Right ventricle myocardium inferior (tissue), 1 donor: ENCODE measurements around the gene CACNG5. TPM values are rescaled to one million over a fixed set of nuclear protein-coding genes. Genes with fewer than 3 reads are reported as not detected.
"Not testable (repeated sequence)": the region's sequence is repeated elsewhere in the genome, so short reads cannot be mapped to it uniquely, and the experiment has no call there.

Source experiments
- ATAC-seq: fragments of 200-7000 bp; cut with Tn5 transposase; one replicate; pipeline ENCODE4 v1.9.1; 2020; ENCODE audit warnings: mild to moderate bottlenecking, moderate library complexity
- DNase-seq: peaks from one replicate; pipeline ENCODE4 v3.0.0; 2021; ENCODE audit errors: missing footprints
- intact Hi-C: fragments of 100-400 bp; cut with DNase I; formaldehyde crosslinking; loops from one replicate; pipeline ENCODE4 v1.11.0; 2022
- total RNA-seq: library from RNA; stranded (reverse); fragmentation: NEBNext Ultra II Directional; extraction: Animal tissue kit (Norgen Biotek cat#: 25700); gene quantifications from one replicate; pipeline ENCODE4 v1.2.1, GENCODE V29; 2021
- donor health status: DM: no; HTN: yes; CAD: no; lungs with severe emphysema.

CACNG5 gene
- total RNA-seq, 1 donor from 2014 or later = not detected

DNA sequence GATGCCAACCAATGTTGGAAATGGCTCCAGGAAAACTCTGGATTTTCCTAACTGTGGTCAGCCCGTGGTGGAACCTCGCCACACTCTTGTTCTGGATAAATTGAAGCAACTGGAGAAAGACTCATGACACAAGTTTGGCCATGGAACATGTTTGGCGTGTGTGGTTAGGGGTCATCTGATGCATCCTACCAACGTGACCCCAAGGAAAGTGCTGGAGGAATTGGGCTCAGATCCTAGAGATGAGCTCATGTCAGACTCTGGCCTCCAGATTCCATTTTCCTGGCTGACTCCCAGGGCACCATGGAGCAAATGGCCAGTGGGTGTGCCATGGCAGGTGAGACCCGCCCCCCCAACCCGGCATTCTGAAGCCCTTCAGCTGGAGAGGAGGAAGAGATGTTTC is 58.5 kb downstream of the CACNG5 start:
- intact Hi-C loops = no loop called here

DNA sequence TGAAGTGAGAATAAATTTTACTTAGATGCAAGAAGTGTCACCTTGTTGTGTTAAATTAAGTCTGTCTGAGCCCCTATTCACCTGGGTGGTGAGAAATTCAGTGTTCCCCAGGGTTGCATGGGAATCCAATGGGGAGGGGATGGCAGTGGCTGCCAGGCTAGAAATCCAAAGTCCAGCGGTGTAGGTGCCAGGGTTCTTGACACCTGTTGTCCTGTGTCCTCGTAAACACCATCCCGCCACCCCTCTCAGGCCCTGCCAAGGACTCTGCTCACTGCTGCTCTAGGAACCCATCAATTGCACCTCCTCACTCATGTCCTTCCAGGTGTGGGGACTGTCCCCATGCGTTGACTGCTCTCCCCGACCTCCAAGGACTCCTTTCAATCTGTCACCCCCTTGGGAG is 58.9 kb downstream of the CACNG5 start:
- no peak for DNase-seq
- intact Hi-C loops = no loop called here
- no peak for ATAC-seq

More for the DNA sequence above, 58.5 kb downstream of the CACNG5 start:
- ATAC-seq (no peak), DNase-seq (no peak)

GRCh38 chr17:66897141-66897540 is 62.2 kb downstream of the CACNG5 start:
- no peak for DNase-seq
- ATAC-seq = no peak
- intact Hi-C loops = no loop called here

GRCh38 chr17:66898536-66898935 is 63.6 kb downstream of the CACNG5 start:
- no peak for DNase-seq
- intact Hi-C loops = no loop called here
- no peak for ATAC-seq

DNA sequence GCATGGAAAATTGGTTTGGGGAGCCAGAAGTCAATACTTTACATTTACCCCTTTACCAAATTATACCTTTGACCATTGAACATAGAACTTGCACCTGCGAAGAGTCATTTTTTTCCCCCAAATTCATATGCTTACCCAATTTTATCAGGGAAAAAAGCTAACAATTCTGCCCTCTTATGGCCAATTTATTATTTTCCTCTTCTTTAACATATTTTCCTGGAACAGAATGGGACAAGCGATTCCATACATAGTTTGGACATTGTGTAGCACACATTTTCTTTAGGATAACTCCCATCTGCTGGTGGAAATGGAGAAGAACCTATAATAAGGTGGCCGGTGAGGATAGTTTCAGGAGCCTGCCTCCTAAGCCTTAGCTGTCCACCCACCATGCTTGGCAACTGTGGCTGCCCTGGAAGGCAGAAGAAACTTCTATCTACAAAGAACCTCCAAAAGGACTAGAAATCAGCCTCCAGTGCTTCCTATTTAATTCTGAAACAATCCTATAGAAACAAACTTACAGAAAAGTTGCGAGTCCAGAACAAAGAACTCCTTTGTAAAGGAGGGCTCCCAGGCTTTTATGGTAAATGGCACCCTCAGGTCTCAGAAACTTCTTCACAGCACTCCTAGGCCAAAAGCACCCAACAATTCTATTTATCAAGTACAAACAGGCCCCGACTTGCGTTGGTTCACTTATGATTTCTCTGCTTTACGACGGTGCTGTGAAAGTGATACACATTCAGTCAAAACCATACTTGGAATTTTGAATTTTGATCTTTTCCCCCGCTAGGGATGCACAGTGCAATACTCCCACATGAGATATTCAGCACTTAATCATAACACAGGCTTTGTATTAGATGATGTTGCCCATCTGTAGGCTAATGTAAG is 65.5 kb downstream of the CACNG5 start:
- no peak for ATAC-seq
- intact Hi-C loops = no loop called here
- no peak for DNase-seq

DNA sequence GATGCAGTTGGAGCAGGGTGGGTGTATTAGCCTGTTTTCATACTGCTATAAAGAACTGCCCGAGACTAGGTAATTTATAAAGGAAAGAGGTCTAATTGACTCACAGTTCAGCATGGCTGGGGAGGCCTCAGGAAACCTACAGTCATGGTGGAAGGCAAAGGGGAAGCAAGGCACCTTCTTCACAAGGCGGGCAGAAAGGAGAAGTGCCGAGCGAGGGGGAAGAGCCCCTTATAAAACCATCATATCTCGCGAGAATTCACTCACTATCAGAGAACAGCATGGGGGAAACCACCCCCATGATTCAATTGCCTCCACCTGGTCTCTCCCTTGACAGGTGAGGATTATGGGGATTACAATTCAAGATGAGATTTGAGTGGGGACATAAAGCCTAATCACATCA is 68.4 kb downstream of the CACNG5 start:
- intact Hi-C loops, ATAC-seq, DNase-seq: not testable (repeated sequence)

GRCh38 chr17:66903781-66904180 is 68.9 kb downstream of the CACNG5 start:
- ATAC-seq (no peak), DNase-seq (no peak)
- intact Hi-C loops = no loop called here

DNA sequence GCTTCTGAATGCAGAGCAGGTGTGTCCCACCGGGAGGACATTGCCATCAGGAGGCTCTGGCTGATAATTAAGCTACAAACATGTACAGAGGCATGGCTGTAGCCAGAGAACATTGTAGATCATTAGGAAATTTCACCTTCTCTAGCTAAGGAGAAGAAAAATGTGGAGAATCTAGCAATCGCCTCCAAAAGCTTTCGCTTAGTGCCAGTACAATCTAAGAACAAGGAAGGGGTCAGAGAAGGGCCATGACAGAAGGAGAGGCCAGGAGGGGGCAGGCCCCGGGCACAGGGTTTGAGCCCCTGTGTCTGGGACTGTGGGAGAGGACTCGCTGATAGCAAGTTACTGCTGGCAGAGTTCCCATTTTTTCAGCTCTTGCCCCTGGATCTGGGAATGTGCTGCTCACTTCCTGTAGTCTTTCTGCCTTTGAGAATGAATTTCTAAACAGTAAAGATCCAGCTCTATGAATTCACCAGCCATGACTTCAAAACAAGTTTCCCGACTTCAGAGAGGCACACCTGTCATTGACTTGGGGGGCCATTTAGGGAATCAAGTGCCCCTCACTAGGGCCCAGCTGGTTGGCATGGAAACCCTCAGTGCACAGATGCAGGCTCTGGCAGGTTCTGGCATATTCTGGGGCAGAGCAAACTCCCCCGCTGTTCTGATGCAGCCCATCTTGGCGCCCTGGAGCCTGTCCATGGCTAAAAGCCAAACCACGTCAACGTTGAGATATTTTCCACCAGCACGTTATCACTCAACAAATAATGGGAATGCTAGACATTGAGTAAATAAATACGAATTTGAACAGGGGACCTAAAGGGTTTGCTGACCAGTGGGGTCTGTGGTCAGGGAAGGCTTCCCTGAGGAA is 70.1 kb downstream of the CACNG5 start:
- ATAC-seq = peak; percentile 67
- intact Hi-C loops = loop anchor here (5.0 kb wide), 1 partner anchor 168 kb away; no protein-coding TSS in a partner anchor
- no peak for DNase-seq

DNA sequence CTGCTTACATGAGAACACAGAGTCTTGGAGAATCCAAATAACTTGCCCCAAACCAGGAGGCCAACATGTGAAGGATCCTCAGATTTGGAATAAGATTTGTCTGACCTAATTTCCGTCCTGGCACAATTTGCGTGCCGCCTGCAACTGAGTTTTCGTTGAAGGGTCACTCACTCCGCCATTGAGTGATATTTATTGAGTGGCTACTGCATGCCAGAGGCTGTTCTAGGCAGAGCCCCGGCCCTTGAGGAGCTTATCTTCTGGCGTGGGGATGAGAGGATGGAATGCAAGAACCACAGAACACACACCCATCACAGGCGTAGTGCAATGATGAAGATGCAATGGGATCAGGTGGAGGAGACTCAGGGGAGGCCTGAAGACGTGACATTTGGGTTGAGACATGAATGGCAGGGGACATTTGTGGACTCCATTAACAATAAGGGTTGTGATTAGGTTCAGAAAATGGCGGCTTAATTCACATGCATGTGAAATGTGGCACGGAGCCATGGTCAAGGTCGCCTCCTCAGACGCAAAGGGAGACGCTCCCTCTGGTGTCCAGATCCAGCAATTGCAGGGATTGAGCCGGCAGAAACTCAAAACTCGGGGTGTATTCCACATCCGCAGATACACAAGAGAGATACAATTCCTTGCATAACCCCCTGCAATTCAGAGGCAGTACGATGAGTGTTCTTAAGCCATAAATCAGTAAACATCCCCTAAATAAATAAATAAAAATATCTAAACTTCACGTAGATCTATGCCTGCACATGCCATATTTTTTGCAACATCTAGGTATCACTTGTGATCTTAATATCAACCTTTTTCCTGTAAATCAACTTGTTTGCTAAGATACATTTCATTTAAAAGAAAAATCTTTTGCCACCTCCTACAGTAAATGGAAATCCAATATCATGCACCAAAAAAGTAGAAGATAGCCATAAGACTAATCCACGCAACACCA is 71.7 kb downstream of the CACNG5 start:
- DNase-seq = peak; percentile 85
- intact Hi-C loops = loop anchor here (2.0 to 5.0 kb wide), 2 partner anchors 169 to 190 kb away; no protein-coding TSS in a partner anchor
- no peak for ATAC-seq

GRCh38 chr17:66909804-66910373 is 75.0 kb downstream of the CACNG5 start:
- intact Hi-C loops = loop anchor here (5.0 kb wide), 1 partner anchor 173 kb away; no protein-coding TSS in a partner anchor
- ATAC-seq (no peak), DNase-seq (no peak)

GRCh38 chr17:66910651-66911285 is 75.9 kb downstream of the CACNG5 start:
- DNase-seq = no peak
- no peak for ATAC-seq

GRCh38 chr17:66915204-66915611 is 80.3 kb downstream of the CACNG5 start:
- intact Hi-C loops = no loop called here
- DNase-seq (no peak), ATAC-seq (peak; percentile 26)

More at GRCh38 chr17:66910651-66911285, 75.9 kb downstream of the CACNG5 start:
- intact Hi-C loops = no loop called here

DNA sequence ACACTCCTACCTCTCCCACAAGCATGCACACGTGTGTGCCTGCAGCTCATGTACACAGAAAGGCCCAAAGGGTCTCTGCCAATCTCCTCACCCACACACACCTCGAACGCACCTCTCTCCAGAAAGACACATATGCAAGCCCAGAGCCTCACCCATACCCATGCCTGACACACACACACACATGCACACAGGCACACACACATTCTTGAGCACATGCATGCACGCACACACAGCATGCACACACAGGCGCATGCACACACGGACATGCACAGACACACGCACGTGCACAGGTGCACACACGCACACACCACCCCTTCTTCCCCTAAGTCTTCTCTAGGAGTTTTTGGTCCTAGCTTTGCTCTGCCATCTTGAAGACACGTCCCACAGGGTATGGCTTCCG is 80.9 kb downstream of the CACNG5 start:
- intact Hi-C loops = no loop called here
- ATAC-seq (no peak), DNase-seq (no peak)

DNA sequence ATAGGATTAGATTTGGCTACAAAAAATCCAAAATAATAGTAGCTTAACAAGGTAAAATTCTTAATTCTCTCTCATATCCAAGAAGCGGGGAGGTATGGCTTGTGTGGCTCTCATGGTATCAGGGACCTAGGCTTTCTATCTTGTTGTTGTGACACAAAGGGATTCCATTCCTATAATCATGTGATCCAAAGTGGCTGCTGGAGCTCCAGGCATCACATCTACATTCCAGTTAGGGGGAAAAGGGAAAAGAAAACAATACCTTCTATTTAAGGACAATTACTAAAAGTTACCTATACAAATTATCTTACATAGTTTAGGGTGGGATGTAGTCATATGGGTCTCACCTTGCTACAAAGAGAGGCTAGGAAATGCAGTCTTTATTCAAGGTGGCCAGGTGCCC is 82.0 kb downstream of the CACNG5 start:
- ATAC-seq (no peak), DNase-seq (no peak)
- intact Hi-C loops = no loop called here

GRCh38 chr17:66918896-66919295 is 84.0 kb downstream of the CACNG5 start:
- DNase-seq = no peak
- intact Hi-C loops = no loop called here

GRCh38 chr17:66920435-66920834 is 85.5 kb downstream of the CACNG5 start:
- ATAC-seq (no peak), DNase-seq (no peak)
- intact Hi-C loops = no loop called here

More at GRCh38 chr17:66918896-66919295, 84.0 kb downstream of the CACNG5 start:
- no peak for ATAC-seq

DNA sequence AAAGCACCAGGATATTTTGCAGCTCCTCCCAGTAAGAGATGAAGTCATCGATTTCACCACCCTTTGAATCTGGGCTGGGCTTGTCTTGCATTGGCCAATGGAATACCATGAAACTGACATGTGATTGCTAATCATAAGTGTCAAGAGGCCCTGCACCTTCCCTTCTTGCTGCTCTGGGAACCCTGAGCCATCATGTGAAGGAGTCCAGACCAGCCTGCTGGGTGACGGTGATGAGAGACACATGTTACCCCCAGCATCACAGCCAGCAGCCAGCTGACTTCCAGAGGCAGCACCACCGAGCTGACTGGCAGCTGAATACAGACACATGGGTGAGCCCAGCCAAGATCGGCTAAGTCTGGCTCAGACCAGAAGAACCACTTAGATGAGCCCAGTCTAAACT is 86.0 kb downstream of the CACNG5 start:
- no peak for ATAC-seq

DNA sequence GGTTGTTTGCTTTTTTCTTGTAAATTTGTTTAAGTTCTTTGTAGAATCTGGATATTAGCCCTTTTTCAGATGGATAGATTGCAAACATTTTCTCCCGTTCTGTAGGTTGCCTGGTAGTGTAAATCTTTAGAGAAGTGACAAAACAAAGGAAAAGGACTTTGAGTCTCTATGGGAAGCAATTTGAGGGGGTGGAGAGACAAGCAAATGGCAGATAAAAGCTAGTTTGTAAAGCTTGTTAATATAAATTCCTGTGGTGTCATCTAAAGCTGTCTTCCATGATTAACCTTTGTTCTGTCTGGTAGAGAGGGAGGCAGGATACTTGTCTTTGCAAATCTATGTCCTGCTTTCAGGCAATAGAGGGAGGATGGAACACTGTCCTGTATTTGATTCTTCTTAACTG is 89.0 kb downstream of the CACNG5 start:
- intact Hi-C loops = no loop called here
- DNase-seq (no peak), ATAC-seq (no peak)

More for the DNA sequence above, 86.0 kb downstream of the CACNG5 start:
- intact Hi-C loops = no loop called here
- no peak for DNase-seq
